HepG2 (cell line): ENCODE measurements around the gene TP63. TPM values are rescaled to one million over a fixed set of nuclear protein-coding genes. Genes with fewer than 3 reads are reported as not detected.
A peak's percentile ranks its signal among the peaks of the same experiment; 100 is the strongest.

Experiments
- ATAC-seq: fragments of 200-7000 bp; cut with Tn5 transposase; 3 replicates; pipeline ENCODE4 v1.9.1; 2020; ENCODE audit warnings: mild to moderate bottlenecking, moderate library complexity
- BruUV-seq: library from RNA; stranded (reverse); fragments of 400-500 nt; replicated peaks from 2 replicates; lab custom pipeline; 2021; lab: Mats Ljungman, UMichigan
- CTCF ChIA-PET: fragments of 300-600 bp; formaldehyde crosslinking; extraction: SDS; loops from one replicate; lab custom pipeline; 2021; ENCODE audit warnings: low total read pairs, inconsistent platforms, low intra/inter-chr PET ratio; lab: Yijun Ruan, JAX
- POLR2A ChIA-PET: fragments of 350-600 bp; sonication (Branson Sonifier 250); formaldehyde crosslinking; loops from one replicate; lab custom pipeline; 2020; ENCODE audit warnings: antibody characterized with exemption, inconsistent platforms; lab: Yijun Ruan, JAX
- DNase-seq: peaks from one replicate; pipeline ENCODE4 v3.0.0-alpha.2; 2015; ENCODE audit warnings: low spot score
- FAIRE-seq: peaks from 3 replicates; lab custom pipeline; 2011; peaks lifted over from hg19 to GRCh38; lab: Jason Lieb, UNC
- H2AFZ ChIP-seq: one replicate; pipeline ENCODE4 v1.6.1; 2011; ENCODE audit warnings: low read length, inconsistent platforms
- H3K27ac ChIP-seq: fragments of 300-600 bp; 3 replicates; pipeline ENCODE4 v1.8.0; 2011; ENCODE audit warnings: mixed run types, mild to moderate bottlenecking, mixed read lengths, low read length, inconsistent platforms; ENCODE audit not compliant: insufficient read depth; ENCODE audit errors: extremely low read length
- H3K27me3 ChIP-seq, 2 experiments: fragments of 200-600 bp in 1 of 2; 2 replicates in 1 of 2; 3 replicates in 1 of 2; pipeline versions ENCODE4 v1.6.0 to v1.8.0; 2011; ENCODE audit warnings: low read length in 2 of 2, mild to moderate bottlenecking in 2 of 2, moderate library complexity in 2 of 2, inconsistent platforms in 1 of 2; ENCODE audit not compliant: insufficient read depth in 2 of 2, control insufficient read depth in 1 of 2
- H3K36me3 ChIP-seq, 2 experiments: fragments of 200-600 bp in 1 of 2; replicated peaks in 1 of 2; 2 replicates in 1 of 2; 3 replicates in 1 of 2; pipeline versions ENCODE4 v1.5.1 to v1.8.0; 2011; ENCODE audit warnings: low read length in 2 of 2, inconsistent platforms in 1 of 2; ENCODE audit not compliant: insufficient read depth in 2 of 2, control insufficient read depth in 1 of 2
- H3K4me1 ChIP-seq: 2 replicates; pipeline ENCODE4 v1.5.1; 2012; ENCODE audit warnings: low read length, inconsistent platforms; ENCODE audit not compliant: insufficient read depth
- H3K4me2 ChIP-seq: 2 replicates; pipeline ENCODE4 v1.6.0; 2011; ENCODE audit warnings: low read depth, low read length, inconsistent platforms
- H3K4me3 ChIP-seq, 3 experiments: fragments of 200-600 bp in 1 of 3; sonication (generic), shearing (Covaris generic) in 1 of 3; replicated peaks in 1 of 3; 2 replicates each; pipeline ENCODE4 v1.5.1; 2011 to 2016; ENCODE audit warnings: low read length in 3 of 3, inconsistent platforms in 2 of 3, low read depth in 2 of 3, mild to moderate bottlenecking in 2 of 3, control low read depth in 1 of 3, mixed read lengths in 1 of 3; ENCODE audit not compliant: insufficient read depth in 1 of 3
- H3K79me2 ChIP-seq: one replicate; pipeline ENCODE4 v1.6.1; 2011; ENCODE audit warnings: low read length, inconsistent platforms; ENCODE audit not compliant: insufficient read depth
- H3K9ac ChIP-seq: 2 replicates; pipeline ENCODE4 v1.6.0; 2011; ENCODE audit warnings: mild to moderate bottlenecking, low read depth, low read length, inconsistent platforms; ENCODE audit not compliant: insufficient read depth
- H3K9me3 ChIP-seq: 2 replicates; pipeline ENCODE4 v1.5.1; 2012; ENCODE audit warnings: mild to moderate bottlenecking, low read length
- H4K20me1 ChIP-seq: 2 replicates; pipeline ENCODE4 v1.6.0; 2011; ENCODE audit warnings: inconsistent platforms, mild to moderate bottlenecking, low read length, moderate library complexity; ENCODE audit not compliant: insufficient read depth
- CEBPB ChIP-seq: IDR thresholded peaks from 2 replicates; pipeline ENCODE4 v1.6.1; 2011; ENCODE audit warnings: low read depth, low read length, improper control_type of control experiment, borderline replicate concordance
- CENPBD1 ChIP-seq: sonication (generic); formaldehyde crosslinking; IDR thresholded peaks from 2 replicates; pipeline ENCODE4 v1.8.0; 2022; ENCODE audit warnings: missing genetic modification reagents, low read depth, mild to moderate bottlenecking, borderline replicate concordance
- CENPT ChIP-seq: sonication (generic); formaldehyde crosslinking; IDR thresholded peaks from 2 replicates; pipeline ENCODE4 v1.8.0; 2022; ENCODE audit warnings: low read depth, mild to moderate bottlenecking, moderate library complexity, missing genetic modification reagents
- ESRRA ChIP-seq: sonication (generic); formaldehyde crosslinking; IDR thresholded peaks from 2 replicates; pipeline ENCODE4 v1.5.1; 2020; ENCODE audit warnings: mild to moderate bottlenecking, low read depth, missing genetic modification reagents
- GATAD1 ChIP-seq: IDR thresholded peaks from 2 replicates; pipeline ENCODE4 v1.6.1; 2016; ENCODE audit warnings: missing genetic modification reagents, missing compliant biosample characterization
- ZC3H4 ChIP-seq: sonication (generic); formaldehyde crosslinking; IDR thresholded peaks from 2 replicates; pipeline ENCODE4 v1.4.0; 2020; ENCODE audit warnings: missing genetic modification reagents, borderline replicate concordance
- ZNF207 ChIP-seq: fragments of 450-650 bp; IDR thresholded peaks from 2 replicates; pipeline ENCODE4 v1.6.1; 2016; ENCODE audit warnings: antibody characterized with exemption, borderline replicate concordance
- WGBS: methylation state at CpG from one replicate; pipeline ENCODE4 v1.1.6; 2017; ENCODE audit warnings: low lambda C conversion rate; 5-methylcytosine and 5-hydroxymethylcytosine counted together
- in situ Hi-C: cut with HindIII; loops from 2 replicates; pipeline ENCODE4 v1.10.0; 2017; ENCODE audit warnings: low pct_unique_long_range_greater_than_20kb; ENCODE audit not compliant: extremely low pct_ligation_motif_present
- intact Hi-C: fragments of 100-400 bp; cut with micrococcal nuclease; formaldehyde crosslinking; loops from one replicate; pipeline ENCODE4 v1.10.0; 2022; ENCODE audit not compliant: unreplicated experiment
- polyA plus RNA-seq, 8 experiments: library from polyadenylated mRNA; depleted of rRNA in 3 of 8; stranded (reverse) in 7 of 8; unstranded in 1 of 8; fragments of >200 nt; fragmentation: Illumina TruSeq in 4 of 8; extraction: Trizol in 4 of 8; gene quantifications; 2 replicates each; pipeline versions ENCODE4 v1.2.1 to v1.2.3, GENCODE V29; 2011 to 2016; ENCODE audit warnings: low read depth in 4 of 8, missing spikeins in 1 of 8, mixed read lengths in 1 of 8; ENCODE audit not compliant: insufficient read depth in 1 of 8
- total RNA-seq, 5 experiments: library from RNA; depleted of rRNA; stranded (reverse); fragments of >200 nt; fragmentation: Illumina TruSeq; extraction: Trizol; gene quantifications; 2 replicates each; pipeline ENCODE4 v1.2.3, GENCODE V29; 2016; ENCODE audit warnings: low read depth in 1 of 5
- TF ChIP-seq, protein P1 (sequence below): fragments of 450-650 bp; IDR thresholded peaks from 2 replicates; pipeline ENCODE4 v1.6.1; 2017; ENCODE audit warnings: mild to moderate bottlenecking

TP63 gene
- total and polyA plus RNA-seq, 2 of the 13 experiments (the other 11 are each of a cell fraction or from before 2014, with no cell fraction given) = not detected

DNA sequence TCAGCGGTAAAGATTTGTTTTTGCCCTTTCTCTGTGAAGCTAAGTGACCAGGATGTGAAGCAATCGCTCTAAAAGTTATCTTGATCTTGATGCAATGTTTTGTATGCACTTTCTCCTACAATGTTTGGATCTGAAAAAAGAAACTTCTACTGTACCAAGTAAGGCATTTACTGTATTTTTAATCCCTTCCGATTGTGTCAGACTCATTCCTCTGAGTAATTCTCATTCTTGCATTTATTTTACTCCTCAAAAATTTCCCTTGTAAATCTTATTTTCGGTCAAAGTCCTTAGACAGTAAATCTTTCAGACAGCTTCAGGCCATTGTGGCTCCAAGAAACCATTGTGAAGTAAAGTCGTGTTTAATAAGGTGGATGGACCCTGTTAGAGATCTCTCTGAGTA, 141.9 kb downstream of the TP63 start:
- no peak overlapping the region for H3K9ac ChIP-seq
- H3K36me3 ChIP-seq = no peaks in the 10 kb centered on the region
- DNase-seq = no peak

DNA sequence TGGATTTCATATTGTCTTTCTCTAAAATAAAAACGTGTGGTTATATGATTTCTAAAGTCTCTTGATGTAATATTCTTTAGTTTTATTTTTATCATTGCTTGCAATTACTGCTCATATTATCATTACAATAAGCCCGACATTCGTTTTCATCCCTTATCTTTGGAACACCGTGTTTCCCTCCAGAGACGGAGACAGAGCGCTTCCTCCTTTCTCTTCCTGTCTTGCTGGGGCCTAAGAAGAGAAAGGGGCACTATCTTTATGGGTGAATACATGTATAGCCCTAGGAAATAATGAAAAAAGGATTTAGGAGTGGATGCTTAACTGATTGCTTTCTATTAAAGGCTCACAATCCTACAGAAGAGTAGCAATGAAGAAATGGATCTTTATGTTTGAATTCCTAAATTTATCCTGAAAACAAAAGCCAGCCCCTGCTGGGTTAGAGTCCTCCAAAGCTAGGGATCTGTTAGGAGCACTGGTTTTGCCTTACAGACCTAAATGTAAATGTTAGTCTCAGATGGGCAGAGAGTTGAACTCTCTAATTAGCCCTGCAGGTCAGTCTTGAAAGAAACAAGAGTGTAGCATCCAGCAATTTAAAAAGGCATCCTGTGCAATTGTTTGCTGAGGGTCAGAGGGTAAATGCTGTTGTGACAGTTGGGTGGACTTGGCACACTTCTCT, 145.1 kb downstream of the TP63 start:
- BruUV-seq = no TSS peak
- Histone ChIP-seq H3K27me3 (no peaks in the 10 kb centered on the region; a peak in 1 of 5 replicates), H3K4me1 (no peaks in the 10 kb centered on the region), H3K9me3 (no peaks in the 10 kb centered on the region), H3K79me2 (no peaks in the 10 kb centered on the region), H3K27ac (no peak overlapping the region), H3K9ac (no peak overlapping the region), H2AFZ (no peak overlapping the region), H3K36me3 (no peaks in the 10 kb centered on the region), H4K20me1 (no peaks in the 10 kb centered on the region), H3K4me3 (no peak overlapping the region), H3K4me2 (no peak overlapping the region)
- CTCF ChIA-PET = no interaction called here
- FAIRE-seq (no peak), ATAC-seq (no peak), DNase-seq (no peak)
- WGBS = 36% methylated on average over 6 of the region's 6 CpGs
- in situ Hi-C loops = no loop called here
- intact Hi-C loops = no loop called here
- POLR2A ChIA-PET = no interaction called here
- TF ChIP-seq CENPT (CRISPR knock-in tag) (no peak), ZC3H4 (CRISPR knock-in tag) (no peak), CENPBD1 (no peak), ESRRA (CRISPR knock-in tag) (no peak), GATAD1 (CRISPR knock-in tag) (no peak)
- TF ChIP-seq, protein P1, sequence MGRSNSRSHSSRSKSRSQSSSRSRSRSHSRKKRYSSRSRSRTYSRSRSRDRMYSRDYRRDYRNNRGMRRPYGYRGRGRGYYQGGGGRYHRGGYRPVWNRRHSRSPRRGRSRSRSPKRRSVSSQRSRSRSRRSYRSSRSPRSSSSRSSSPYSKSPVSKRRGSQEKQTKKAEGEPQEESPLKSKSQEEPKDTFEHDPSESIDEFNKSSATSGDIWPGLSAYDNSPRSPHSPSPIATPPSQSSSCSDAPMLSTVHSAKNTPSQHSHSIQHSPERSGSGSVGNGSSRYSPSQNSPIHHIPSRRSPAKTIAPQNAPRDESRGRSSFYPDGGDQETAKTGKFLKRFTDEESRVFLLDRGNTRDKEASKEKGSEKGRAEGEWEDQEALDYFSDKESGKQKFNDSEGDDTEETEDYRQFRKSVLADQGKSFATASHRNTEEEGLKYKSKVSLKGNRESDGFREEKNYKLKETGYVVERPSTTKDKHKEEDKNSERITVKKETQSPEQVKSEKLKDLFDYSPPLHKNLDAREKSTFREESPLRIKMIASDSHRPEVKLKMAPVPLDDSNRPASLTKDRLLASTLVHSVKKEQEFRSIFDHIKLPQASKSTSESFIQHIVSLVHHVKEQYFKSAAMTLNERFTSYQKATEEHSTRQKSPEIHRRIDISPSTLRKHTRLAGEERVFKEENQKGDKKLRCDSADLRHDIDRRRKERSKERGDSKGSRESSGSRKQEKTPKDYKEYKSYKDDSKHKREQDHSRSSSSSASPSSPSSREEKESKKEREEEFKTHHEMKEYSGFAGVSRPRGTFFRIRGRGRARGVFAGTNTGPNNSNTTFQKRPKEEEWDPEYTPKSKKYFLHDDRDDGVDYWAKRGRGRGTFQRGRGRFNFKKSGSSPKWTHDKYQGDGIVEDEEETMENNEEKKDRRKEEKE = no peak

More for the DNA sequence above, 141.9 kb downstream of the TP63 start:
- no peak for ATAC-seq
- TF ChIP-seq CEBPB (peak; percentile 51; the same call in 1 of the 2 replicates), ZNF207 (no peak)
- in situ Hi-C loops (no loop called here), intact Hi-C loops (no loop called here)
- WGBS = 4% methylated on average over 5 of the region's 5 CpGs
- Histone ChIP-seq H3K9me3 (no peaks in the 10 kb centered on the region), H4K20me1 (no peaks in the 10 kb centered on the region), H3K27me3 (no peaks in the 10 kb centered on the region; a peak in 1 of 5 replicates), H3K4me2 (no peak overlapping the region), H2AFZ (no peak overlapping the region), H3K27ac (no peak overlapping the region), H3K4me1 (no peaks in the 10 kb centered on the region), H3K4me3 (no peak overlapping the region), H3K79me2 (no peaks in the 10 kb centered on the region)
- POLR2A ChIA-PET = no interaction called here
- no TSS peak for BruUV-seq
- FAIRE-seq = no peak
- CTCF ChIA-PET = no interaction called here
